Stimulated activated CD8-positive, alpha-beta memory T cell treated with anti-CD3 and anti-CD28 coated beads, Interleukin-2, amount 100 ng/mL, for 48 hours (primary cell): Measurements from ENCODE around the gene SLC26A4.

Source experiments
- DNase-seq, 2 donors: peaks; one replicate each; pipeline ENCODE4 v3.0.0-alpha.2; 2020; ENCODE audit warnings: low read depth in 2 of 2

Gene SLC26A4

GRCh38 chr7:107659666-107660065 is 962 bp upstream of the SLC26A4 start:
- DNase-seq: peak in 1 of 2 donors; percentile 32

- peak; percentile 32 for DNase-seq
Observed at GRCh38 chr7:107661081-107661864, 645 bp downstream of the SLC26A4 start.

- no peak for DNase-seq
Observed at GRCh38 chr7:107661865-107662379, 1.3 kb downstream of the SLC26A4 start.

- no peak for DNase-seq
Observed at GRCh38 chr7:107663196-107663595, 2.6 kb downstream of the SLC26A4 start.

GRCh38 chr7:107666790-107667189 is 6.2 kb downstream of the SLC26A4 start:
- no peak for DNase-seq

GRCh38 chr7:107667341-107667740 is 6.7 kb downstream of the SLC26A4 start:
- DNase-seq: no peak

- no peak for DNase-seq
Observed at GRCh38 chr7:107668296-107668695, 7.7 kb downstream of the SLC26A4 start.

- no peak for DNase-seq
Observed at GRCh38 chr7:107672183-107672582, 11.6 kb downstream of the SLC26A4 start.

GRCh38 chr7:107676249-107676648 is 15.6 kb downstream of the SLC26A4 start:
- no peak for DNase-seq

- no peak for DNase-seq
Observed at GRCh38 chr7:107678110-107678753, 17.6 kb downstream of the SLC26A4 start.

- DNase-seq: no peak
Observed at GRCh38 chr7:107680478-107680877, 19.9 kb downstream of the SLC26A4 start.

- DNase-seq: no peak
Observed at GRCh38 chr7:107682886-107683285, 22.3 kb downstream of the SLC26A4 start.

GRCh38 chr7:107684287-107684686 is 23.7 kb downstream of the SLC26A4 start:
- DNase-seq: no peak

GRCh38 chr7:107684947-107685463 is 24.4 kb downstream of the SLC26A4 start:
- no peak for DNase-seq

GRCh38 chr7:107686816-107687387 is 26.3 kb downstream of the SLC26A4 start:
- DNase-seq: no peak

- DNase-seq: no peak
Observed at GRCh38 chr7:107687656-107688055, 27.0 kb downstream of the SLC26A4 start.

GRCh38 chr7:107689553-107689952 is 28.9 kb downstream of the SLC26A4 start:
- DNase-seq: no peak

- no peak for DNase-seq
Observed at GRCh38 chr7:107690084-107690483, 29.5 kb downstream of the SLC26A4 start.

GRCh38 chr7:107690611-107691010 is 30.0 kb downstream of the SLC26A4 start:
- no peak for DNase-seq

GRCh38 chr7:107691716-107692115 is 31.1 kb downstream of the SLC26A4 start:
- DNase-seq: no peak

GRCh38 chr7:107692501-107692900 is 31.9 kb downstream of the SLC26A4 start:
- DNase-seq: no peak

GRCh38 chr7:107693396-107693795 is 32.8 kb downstream of the SLC26A4 start:
- DNase-seq: no peak

GRCh38 chr7:107694386-107694785 is 33.8 kb downstream of the SLC26A4 start:
- no peak for DNase-seq
